Kidney capillary endothelial cell (primary cell): ENCODE results near the gene FGGY.
"Not testable (repeated sequence)": the region's sequence is repeated elsewhere in the genome, so short reads cannot be mapped to it uniquely, and the experiment has no call there.

Experiments used
- DNase-seq: peaks from one replicate; pipeline ENCODE4 v3.0.0-alpha.2; 2018; ENCODE audit warnings: low spot score

FGGY gene

DNA sequence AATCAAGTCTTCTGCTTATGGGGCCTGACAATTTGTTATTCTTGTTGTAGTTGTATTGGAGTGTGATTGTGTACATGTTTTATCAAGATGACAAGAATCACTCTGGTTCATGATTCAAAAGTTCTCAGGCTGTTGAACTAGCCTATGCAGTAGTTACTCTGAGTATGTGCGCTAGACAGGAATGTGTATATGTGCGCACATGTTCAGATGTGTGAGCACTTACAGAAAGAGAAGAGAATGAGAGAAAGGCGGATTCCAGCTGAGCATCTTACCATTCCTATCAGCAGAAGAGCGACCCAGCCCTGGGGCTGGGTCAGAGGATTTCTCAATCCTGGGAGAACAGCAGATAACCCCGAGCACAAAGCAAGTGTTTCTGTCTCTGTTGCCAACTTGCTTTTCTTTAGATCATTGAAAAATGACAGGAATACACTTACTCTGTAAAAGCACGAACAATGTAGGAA lies 407.1 kb downstream of the FGGY start:
- no peak for DNase-seq

GRCh38 chr1:59704716-59705115 lies 407.8 kb downstream of the FGGY start:
- no peak for DNase-seq

DNA sequence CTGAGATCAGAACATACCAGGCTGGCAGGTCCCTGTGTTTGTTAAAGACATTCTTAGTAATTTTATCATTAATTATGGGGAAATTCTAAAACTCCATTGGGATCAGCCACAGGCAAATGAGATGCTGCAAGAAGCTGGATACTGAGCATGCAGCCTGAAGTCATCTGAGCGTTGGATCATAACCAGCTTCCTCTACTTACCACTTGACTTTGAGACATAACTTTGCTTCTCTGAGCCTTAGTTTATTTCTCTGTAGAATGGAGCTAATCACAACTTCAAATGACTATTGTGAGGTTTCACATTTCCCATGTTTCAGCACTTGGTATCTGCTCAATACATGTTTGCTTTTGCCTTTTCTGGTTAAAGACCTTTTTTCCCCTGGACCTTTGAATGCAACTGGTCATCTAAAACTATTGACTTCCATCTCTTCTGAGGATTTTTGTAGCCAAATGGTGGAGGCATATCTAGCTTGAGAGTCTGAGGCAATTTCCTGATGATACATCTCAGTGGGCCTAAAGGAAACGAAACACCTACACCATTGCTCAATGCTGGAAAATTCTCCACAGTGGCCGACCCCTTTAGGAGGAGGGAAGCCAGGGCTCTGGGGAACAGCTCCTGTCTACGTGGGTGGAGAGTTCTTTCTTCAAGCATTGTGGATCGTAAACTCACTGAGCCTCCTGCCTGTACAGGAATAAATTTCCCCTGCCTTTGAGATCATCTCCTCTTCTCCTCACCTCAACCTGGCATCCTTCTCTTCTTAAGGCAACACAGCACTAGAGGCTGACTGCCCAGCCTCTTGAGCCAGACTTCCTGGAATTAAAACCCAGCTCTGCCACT lies 408.8 kb downstream of the FGGY start:
- no peak for DNase-seq

DNA sequence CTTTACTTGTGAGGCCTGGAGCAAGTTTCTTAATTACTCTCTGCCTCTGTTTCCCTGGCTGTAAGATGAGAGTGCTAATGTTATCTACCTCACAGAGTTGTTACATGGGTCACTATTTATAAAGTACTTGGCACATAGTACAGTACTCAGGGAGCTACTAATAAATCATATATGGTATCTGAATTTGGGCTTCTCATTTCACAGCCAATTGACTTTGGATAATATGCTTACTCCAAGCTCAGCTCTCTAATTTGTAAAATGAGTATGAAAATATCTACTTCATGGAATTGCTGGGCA lies 409.4 kb downstream of the FGGY start:
- no peak for DNase-seq

DNA sequence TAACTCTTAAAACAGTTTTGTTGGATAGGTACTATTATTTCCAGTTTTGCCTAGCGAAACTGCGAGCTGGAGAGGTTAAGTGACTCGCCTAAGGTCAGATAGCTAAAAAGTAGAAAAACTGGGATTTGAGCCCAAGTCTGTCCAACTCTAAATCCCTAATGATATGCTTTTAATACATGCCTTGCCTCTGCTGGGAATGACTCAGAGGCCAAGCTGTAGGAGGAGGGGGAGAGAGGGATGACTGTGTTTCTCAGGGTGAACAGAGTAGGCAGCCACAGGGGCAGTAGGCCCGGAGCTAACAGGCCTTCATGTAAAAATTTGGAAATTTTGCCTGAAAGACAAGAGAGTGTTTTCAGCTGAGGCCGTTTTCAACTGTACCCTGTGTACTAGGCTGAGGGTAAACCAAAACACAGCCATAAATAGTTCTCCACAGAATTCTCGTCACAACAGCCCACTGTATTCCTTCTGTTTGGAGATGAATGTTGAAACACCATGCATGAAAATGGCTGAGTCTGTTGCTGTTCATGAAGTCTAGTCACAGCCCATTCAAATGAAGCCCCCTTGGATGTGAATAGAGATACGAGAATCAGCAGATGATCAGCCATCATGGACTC lies 410.4 kb downstream of the FGGY start:
- DNase-seq: peak; percentile 61

GRCh38 chr1:59709333-59709732 lies 412.4 kb downstream of the FGGY start:
- DNase-seq: no peak

DNA sequence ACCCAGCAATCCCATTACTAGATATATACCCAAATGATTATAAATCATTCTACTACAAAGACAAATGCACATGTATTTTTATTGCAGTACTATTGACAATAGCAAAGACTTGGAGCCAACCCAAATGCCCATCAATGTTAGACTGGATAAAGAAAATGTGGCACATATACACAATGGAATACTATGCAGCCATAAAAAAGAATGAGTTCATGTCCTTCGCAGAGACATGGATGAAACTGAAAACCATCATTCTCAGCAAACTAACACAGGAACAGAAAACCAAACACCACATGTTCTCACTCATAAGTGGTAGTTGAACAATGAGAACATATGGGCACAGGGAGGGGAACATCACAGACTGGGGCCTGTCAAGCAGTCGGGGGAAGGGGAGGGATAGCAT lies 414.0 kb downstream of the FGGY start:
- DNase-seq: not testable (repeated sequence)

GRCh38 chr1:59714219-59714618 lies 417.3 kb downstream of the FGGY start:
- DNase-seq: no peak

DNA sequence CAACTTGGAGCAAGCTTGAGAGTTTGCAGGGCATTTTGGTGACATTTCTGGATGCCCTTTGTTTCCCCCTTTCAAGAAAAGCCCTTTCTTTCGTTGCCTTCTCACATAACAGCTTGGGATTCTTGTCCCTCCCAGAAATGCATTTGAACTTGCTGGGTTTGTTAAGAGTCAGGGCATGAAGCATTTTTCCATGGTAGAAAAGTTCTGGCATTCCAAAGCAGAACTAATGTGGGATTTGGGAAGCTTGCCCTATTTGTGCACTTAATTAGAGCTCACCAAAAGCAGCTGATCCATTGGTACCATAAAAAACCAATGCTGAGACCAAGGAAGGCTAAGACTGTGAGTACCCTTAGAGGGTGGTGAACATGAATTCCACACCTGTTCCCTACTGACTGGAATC lies 418.1 kb downstream of the FGGY start:
- no peak for DNase-seq

GRCh38 chr1:59716832-59717231 lies 419.9 kb downstream of the FGGY start:
- DNase-seq: no peak

DNA sequence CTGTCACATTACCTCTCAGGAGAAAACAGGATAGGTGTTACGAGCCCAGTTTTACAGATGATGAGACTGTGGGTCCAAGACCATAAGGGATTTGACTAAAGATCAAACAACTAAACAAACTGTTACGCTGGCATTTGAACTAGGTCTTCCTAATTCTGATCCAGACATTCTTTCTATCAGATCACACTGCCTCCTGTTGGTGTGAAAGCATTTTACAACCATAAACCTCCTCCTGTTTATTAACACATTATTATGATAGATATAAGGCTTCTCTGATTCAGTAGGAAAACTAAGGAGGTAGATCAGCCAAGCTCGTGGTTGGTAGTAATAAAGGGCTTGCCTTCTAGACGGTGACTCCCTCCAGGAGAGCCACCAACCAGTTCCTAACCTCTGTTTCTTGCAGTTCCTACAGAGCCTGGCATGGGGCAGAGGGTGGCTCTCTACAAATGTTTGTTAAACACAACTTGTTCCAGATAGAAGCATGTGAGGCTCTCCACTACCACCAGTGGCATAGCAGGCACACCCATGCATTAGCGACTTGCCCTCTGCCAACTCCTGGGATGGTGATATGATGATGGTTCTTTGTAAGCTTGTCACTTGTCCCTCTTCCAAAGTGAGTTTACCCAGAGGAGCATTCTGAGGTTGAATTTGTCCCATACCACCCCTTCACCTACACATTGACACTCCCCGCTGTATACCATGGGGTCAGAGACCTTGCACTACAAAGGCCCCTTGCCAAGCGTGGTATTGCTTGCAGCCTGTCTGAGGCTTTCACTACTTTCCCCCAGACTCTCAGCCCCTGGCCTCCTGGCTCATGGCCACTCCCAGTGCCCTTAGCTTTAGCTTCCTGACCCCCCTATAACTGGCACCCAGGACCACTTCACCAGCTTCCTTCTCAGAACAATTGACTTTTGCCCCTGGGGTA lies 421.4 kb downstream of the FGGY start:
- no peak for DNase-seq

GRCh38 chr1:59718989-59719360 lies 422.1 kb downstream of the FGGY start:
- DNase-seq: no peak

- DNase-seq: no peak
These were observed 423.6 kb downstream of the FGGY start for GRCh38 chr1:59720326-59721115.

GRCh38 chr1:59730302-59730701 lies 433.4 kb downstream of the FGGY start:
- no peak for DNase-seq

DNA sequence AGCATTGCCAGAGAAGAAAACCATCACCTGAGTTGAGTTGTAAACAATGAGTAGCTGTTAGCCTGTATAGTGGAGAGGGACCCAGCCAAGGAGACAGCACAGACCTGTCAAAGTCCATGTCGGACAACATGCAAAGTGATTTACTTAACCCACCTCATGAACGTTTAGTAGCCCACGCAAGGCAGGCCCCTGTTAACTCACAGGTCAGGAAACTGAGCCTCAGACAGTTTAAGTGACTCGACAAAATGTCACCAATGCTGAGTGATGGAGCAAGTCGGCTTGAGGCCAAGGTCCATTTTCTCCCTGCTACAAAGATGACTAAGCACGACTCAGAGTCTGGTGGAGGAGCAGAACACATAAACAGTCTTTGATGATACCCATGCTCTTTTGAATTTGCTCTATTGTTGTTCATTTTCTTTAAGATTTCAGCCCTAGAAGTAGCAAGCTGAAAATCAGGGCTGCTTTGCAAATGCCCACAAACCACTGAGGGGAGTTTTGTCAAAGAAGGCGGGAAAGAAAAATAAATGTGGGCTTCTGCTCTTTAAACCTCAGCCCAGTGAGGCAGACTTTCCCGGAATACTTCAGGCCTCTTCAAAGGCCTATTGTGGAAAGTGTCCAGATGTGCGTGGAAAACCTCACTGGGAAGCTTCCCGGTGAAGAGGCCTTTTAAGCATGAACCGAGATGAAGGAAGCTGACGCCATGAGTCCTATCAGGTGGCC lies 434.0 kb downstream of the FGGY start:
- peak; percentile 92 for DNase-seq

GRCh38 chr1:59731591-59731990 lies 434.7 kb downstream of the FGGY start:
- no peak for DNase-seq

GRCh38 chr1:59732214-59732955 lies 435.5 kb downstream of the FGGY start:
- DNase-seq: no peak

DNA sequence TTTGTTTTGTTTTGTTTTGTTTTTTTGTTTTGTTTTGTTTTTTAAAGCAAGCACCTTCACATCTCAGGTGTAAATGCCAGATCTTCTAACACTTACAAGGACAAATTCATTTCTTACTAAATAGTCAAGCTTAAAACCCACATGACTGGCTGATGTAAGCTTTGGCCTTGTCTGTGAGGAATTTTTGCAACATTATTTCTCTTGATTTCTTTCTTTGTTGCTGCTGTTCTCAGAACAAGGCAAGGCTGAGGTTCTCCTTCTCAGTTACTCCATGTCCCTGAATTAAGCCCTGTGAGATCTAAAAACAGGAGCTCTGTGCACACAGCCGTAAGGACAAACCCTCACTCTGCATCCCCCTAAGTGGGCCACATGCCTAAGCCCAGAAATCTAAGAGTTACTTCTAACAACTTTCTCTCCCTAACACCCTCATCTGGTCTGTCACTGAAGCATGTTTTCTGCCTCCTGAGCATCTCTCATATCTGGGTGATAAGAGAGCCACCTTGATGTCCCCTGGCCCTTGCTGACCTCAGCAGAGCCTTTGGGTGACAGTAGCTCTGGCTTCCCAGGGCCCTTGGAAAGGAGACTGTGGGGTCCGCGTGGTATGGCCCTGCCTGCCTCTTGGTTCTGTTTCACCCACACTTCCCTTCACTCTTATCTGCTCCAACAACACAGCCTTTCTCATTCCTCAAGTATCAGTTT lies 436.7 kb downstream of the FGGY start:
- DNase-seq: no peak

DNA sequence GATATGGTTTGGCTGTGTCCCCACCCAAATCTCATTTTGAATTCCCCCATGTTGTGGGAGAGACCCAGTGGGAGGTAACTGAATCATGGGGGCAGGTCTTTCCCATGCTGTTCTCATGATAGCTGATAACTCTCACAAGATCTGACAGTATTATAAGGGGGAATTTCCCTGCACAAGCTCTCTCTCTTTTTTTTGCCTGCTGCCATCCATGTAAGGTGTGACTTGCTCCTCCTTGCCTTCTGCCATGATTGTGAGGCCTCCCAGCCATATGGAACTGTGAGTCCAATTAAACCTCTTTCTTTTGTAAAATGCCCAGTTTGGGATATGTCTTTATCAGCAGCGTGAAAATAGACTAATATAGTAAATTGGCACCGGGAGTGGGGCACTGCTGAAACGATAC lies 439.0 kb downstream of the FGGY start:
- DNase-seq: not testable (repeated sequence)

GRCh38 chr1:59736744-59737143 lies 439.9 kb downstream of the FGGY start:
- no peak for DNase-seq
